ENCODE data around the gene CYB561D2.

Gene CYB561D2

GRCh38 chr3:50323614-50324199, 27.0 kb upstream of the CYB561D2 start:
- no peak for DNase-seq (ENCODE audit: low spot score)

- DNase-seq (ENCODE audit: low spot score), result peak; percentile 81
Observed at GRCh38 chr3:50324351-50325112, 26.1 kb upstream of the CYB561D2 start.

DNA sequence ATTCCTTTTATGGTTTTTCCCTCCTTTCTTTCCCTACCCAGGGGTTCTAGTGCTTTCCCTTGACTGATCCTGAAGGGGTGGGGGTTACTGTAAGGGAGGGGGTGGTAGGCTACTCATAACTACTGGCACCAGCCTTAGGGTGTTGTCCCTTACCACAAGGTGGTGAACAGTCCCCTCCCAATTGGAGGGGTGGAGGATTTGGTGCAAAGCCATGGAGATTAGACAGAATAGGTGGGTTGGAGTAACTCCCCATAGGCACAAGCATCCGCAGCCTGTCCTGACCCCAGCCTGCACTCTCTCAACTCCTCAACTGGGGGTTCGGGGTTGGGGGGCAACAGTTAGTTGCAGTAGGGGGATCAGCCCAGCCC, 25.6 kb upstream of the CYB561D2 start:
- DNase-seq (ENCODE audit: low spot score), result no peak

DNA sequence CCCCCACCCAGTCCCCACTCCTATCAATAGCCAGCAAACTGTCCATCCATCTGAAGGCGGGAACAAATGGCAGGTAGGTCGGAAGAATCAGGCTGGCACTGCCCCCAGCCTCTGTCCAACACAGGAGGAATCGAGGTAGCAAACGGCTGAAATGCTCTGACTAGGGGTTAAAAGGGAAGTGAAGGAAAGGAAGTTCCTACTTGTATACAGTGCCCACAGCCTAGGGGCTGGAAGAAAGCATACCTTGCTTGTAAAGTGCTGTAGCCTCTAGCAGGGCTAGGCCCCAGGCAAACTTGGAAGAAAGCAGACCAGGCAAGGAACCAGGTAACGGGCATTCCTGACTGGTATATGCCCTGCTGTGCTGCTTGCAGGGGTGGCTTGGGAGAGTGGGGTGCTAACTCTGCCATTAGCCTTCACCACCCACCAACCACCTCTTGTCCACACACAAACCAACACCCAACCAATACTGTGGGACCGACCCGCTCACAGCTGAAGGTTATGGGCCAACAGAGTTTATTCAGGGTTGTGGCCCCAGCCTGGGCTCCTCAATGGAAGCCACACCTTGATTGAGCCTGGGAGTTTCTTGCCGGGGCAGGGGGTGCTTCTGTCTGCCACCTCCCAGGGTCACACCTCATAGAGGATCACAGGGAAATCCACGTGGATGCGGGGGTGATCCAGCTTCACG, 25.0 kb upstream of the CYB561D2 start:
- DNase-seq (ENCODE audit: low spot score), result no peak

DNA sequence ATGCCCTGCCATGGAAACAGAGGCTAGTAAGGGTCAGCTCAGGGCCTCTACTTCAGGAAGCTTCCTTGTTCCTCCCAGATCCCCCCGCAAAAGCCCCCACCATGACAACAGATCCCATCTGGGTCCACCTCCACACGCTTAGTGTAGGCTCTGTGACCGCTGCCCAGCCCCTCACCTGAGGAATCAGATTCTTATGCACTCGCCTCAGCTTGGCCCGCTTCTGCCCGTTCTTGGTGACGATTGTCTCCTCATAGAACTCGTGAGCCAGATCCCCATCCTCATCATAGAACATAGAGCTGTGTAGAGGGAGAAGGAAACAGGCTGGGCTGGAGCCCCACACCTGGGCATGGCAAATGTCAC, 24.5 kb upstream of the CYB561D2 start:
- no peak for DNase-seq (ENCODE audit: low spot score)

DNA sequence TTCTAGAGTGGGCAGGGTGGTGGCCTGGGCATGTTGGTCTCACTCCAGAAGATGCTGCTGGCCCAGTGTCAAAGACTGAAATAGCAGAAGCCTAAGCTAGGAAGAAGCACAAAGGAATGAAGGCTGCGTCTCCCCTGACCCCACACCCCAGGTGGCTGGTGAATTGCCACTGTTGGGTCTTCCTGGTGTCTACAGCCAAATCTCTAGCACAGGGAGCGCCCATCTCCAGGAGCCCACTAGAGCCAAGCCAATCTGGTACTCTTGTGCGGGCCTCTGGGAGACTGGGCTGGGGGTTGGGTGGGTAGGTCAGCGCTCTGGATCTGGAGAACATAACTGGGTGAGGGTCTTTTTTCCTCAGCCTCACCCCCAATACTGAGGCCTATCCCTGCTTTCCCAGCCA, 23.5 kb upstream of the CYB561D2 start:
- no peak for DNase-seq (ENCODE audit: low spot score)

DNA sequence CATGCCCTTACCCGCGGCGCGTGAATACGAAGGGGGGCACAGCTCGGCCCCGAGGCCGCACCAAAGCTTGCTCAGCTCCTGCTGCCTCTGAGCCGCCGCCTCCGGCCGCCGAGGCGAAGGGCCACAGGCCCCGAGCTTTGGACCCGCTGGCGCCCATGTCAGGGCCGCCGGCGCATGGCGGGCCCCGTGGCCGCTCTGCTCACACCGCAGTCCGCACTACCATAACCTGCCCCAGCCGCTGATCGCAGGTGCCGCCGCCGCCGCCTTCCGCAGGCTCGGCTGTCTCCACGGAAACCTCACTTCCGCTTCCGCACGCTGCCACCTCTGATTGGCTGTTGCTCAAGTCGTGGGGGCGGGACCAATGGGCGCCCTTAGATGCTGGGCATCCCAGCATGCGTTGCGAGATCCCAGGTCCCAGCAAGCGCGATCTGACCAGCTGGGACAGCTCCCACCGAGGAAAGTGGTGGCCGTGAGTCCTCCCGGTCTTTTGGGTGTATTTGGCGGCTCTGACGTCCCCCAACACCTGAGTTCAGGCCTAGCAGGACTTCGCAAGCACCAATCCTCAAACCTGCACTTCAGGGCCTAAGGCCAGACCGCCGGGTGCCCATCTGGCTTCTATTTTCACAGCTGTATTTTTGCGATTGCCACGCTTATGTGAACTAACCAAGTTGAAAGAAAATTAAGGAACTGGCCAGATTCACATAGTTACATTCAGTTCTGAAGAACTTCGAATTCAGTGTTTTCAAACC, 22.5 kb upstream of the CYB561D2 start, which contains the start of gene TUSC2:
Gene TUSC2, minus strand, starts transcription at position 281 of the 749 bp plus-strand sequence. Its CDS starts 124 bp downstream, at position 157.
- DNase-seq (ENCODE audit: low spot score), result peak; percentile 99

- DNase-seq (ENCODE audit: low spot score), result no peak
Observed at GRCh38 chr3:50330330-50330729, 20.3 kb upstream of the CYB561D2 start.

DNA sequence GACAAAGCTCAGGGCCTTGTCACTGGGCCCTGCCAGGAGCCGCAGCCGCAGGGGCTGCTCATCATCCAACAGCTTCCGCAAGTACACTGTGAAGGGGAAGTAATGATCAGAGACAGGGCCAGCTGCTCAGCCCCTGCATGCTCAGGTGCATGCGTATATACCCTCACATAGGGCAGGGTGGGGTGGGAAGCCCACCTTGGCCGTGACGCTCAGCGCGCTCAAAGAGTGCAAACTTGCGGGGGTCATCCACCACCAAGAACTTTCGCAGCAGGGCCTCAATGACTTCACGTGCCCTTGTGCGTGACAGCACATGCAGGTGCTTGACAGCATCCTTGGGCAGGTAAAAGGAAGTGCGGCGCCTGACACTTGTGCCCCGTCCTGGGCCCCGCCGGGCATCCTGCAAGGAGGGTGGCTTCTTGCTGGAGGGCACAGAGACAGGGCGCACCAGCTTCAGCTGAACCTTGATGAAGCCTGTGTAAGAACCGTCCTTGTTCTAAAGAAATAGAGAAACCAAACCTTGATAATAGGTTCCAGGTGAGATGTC, 19.2 kb upstream of the CYB561D2 start:
- DNase-seq (ENCODE audit: low spot score), result no peak

DNA sequence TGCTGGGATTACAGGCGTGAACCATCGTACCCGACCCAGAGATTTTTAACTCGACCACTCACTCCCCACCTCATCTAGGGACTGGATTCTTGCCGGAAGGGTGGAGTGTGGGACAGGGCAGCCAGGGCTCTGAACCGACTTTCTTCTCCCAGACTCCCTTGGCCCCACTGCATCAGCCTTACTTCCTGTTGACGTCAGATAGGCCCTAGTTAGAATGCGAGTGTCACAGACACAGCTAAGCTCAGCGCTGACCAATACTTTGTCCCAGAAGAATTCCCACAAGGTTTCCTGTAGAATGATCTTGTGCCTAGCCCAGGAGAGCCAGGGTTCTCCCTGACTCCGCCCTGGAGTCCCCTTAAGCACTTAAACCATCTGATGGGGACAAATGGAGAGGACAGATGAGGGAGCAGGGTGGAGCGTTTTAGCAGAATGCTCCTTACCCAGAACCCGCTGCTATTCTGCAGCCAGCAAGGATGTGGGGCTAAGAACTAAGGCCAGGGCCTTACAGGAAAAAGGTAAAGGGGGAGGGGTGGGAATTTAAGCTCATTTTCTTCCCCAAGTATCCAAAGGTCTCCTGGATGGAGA, 16.8 kb upstream of the CYB561D2 start:
- peak; percentile 93 for DNase-seq (ENCODE audit: low spot score)

DNA sequence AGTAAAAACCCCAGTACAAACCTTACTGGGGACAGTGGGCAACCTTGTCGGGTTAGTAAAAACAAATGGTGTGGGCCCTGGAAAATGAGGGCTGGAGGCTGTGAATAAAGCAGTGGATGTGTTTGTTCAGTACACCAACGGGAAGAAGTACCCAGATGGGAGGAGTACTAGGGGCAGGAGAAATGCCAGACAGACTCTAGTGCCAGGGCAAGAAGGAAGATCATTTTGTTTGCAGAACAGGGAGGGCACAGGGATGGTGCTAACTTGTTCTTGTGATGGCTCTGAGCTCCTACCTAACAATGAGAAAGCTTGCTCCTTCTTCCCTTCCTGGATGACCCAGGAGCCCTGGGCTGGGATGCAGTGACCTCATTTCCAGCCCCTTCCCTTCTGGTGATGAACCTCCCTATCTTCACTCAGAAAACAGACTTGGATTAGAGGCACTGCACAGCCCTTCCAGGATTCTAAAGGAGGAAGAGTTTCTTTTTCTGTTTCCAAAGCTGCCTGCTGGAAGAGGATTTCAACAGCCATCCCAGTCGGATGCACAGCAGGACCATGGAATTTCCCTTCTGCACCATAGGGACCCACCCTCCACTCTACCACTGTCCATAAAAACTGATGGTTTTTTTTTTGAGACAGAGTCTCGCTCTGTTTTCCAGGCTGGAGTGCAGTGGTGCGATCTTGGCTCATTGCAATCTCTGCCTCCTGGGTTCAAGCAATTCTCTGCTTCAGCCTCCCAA, 16.2 kb upstream of the CYB561D2 start:
- DNase-seq (ENCODE audit: low spot score), result no peak

DNA sequence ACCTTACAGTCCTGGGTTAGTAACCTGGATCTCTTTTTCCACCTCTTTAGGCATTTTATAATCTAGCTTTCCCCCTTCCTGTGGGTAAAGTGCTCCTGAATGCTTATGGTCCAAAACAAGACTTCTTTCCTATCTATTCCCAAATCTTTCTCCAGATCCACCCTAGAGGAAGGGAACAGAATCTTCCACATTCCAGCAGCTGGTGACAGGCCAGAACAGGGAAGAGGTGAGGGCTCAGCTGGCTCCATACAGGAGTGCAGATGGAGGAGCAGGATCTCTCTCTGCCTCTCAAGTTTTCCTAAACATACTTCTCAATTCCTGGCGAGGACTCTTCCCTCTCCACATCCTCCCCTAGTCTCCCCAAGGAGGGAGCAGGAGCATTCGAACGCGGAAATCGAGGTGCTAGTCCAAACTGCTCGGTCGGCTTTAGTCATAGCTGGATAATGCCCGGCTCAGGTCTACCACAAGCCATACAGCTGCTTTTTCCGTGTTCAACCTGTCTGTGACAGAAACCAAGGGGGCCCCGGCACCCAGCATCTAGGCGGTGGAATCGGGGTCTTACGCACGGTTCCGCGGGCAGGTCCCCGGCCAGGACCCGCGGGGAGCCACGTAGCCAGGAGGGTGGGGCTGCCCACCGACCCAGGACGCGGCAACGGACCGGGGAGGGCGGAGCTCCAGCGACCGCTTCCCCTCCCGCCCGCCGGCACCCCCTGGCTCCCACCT, 14.0 kb upstream of the CYB561D2 start:
- DNase-seq (ENCODE audit: low spot score), result peak; percentile 54

GRCh38 chr3:50337175-50337861, 13.3 kb upstream of the CYB561D2 start:
- DNase-seq (ENCODE audit: low spot score), result peak; percentile 99

- DNase-seq (ENCODE audit: low spot score), result no peak
Observed at GRCh38 chr3:50338965-50339364, 11.7 kb upstream of the CYB561D2 start.

- peak; percentile 86 for DNase-seq (ENCODE audit: low spot score)
Observed at GRCh38 chr3:50339485-50340146, 11.0 kb upstream of the CYB561D2 start.

- DNase-seq (ENCODE audit: low spot score), result no peak
Observed at GRCh38 chr3:50340147-50340447, 10.6 kb upstream of the CYB561D2 start.

DNA sequence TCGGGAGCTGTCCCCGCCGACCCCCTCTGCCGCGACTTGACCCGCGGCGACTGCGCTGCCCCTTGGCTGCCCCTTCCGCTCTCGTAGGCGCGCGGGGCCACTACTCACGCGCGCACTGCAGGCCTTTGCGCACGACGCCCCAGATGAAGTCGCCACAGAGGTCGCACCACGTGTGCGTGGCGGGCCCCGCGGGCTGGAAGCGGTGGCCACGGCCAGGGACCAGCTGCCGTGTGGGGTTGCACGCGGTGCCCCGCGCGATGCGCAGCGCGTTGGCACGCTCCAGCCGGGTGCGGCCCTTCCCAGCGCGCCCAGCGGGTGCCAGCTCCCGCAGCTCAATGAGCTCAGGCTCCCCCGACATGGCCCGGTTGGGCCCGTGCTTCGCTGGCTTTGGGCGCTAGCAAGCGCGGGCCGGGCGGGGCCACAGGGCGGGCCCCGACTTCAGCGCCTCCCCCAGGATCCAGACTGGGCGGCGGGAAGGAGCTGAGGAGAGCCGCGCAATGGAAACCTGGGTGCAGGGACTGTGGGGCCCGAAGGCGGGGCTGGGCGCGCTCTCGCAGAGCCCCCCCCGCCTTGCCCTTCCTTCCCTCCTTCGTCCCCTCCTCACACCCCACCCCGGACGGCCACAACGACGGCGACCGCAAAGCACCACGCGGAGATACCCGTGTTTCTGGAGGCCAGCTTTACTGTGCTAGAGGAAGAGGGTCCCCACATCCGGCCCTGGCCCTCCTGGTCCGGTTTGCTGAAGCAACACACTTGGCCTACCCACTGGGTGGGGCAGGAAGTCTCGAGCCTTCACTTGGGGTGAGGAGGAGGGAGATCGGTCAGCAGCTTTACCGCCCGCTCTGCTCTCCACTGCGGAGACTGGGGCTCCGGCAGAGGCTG, 10.0 kb upstream of the CYB561D2 start, which contains the start of gene RASSF1:
Gene RASSF1, minus strand, starts transcription at position 389 of the 882 bp plus-strand sequence. Its CDS starts 31 bp downstream, at position 358.
- DNase-seq (ENCODE audit: low spot score), result peak; percentile 81

- DNase-seq (ENCODE audit: low spot score), result no peak
Observed at GRCh38 chr3:50341537-50341936, 9.1 kb upstream of the CYB561D2 start.

All from hepatic stellate cell (primary cell).